Left lung (tissue), 10 donors: Measurements from ENCODE around the gene SEC24A. TPM values are rescaled to one million over a fixed set of nuclear protein-coding genes. Genes with fewer than 3 reads are reported as not detected.
"Not testable (repeated sequence)": the region's sequence is repeated elsewhere in the genome, so short reads cannot be mapped to it uniquely, and the experiment has no call there.

Experiments used
- ATAC-seq: fragments of 200-7000 bp; cut with Tn5 transposase; one replicate; pipeline ENCODE4 v1.9.1; 2020; ENCODE audit warnings: moderate library complexity
- DNase-seq, 4 donors: peaks; one replicate each; pipeline ENCODE4 v3.0.0-alpha.2; 2013 to 2020
- H3K27ac ChIP-seq, 2 donors: fragments of 200-600 bp; sonication (generic) in 1 of 2; one replicate each; pipeline versions ENCODE4 v1.5.0 to v1.8.0; 2020 to 2021
- H3K27me3 ChIP-seq, 2 donors: fragments of 200-600 bp; sonication (generic) in 1 of 2; one replicate each; pipeline versions ENCODE4 v1.5.0 to v1.8.0; 2020 to 2021
- H3K36me3 ChIP-seq, 2 donors: fragments of 200-600 bp; sonication (generic) in 1 of 2; one replicate each; pipeline versions ENCODE4 v1.5.0 to v1.8.0; 2020 to 2021
- H3K4me1 ChIP-seq, 2 donors: fragments of 200-600 bp; one replicate each; pipeline ENCODE4 v1.8.0; 2021
- H3K4me3 ChIP-seq, 2 donors: fragments of 200-600 bp; sonication (generic) in 1 of 2; one replicate each; pipeline versions ENCODE4 v1.5.0 to v1.8.0; 2020 to 2021; ENCODE audit warnings: mild to moderate bottlenecking in 1 of 2
- H3K9me3 ChIP-seq, 2 donors: fragments of 200-600 bp; sonication (generic) in 1 of 2; one replicate each; pipeline versions ENCODE4 v1.5.0 to v1.8.0; 2020 to 2021
- CTCF ChIP-seq, 2 donors: fragments of 200-600 bp; sonication (generic) in 1 of 2; IDR thresholded peaks; one replicate each; pipeline versions ENCODE4 v1.5.0 to v1.8.0; 2021; ENCODE audit warnings: antibody characterized with exemption in 2 of 2
- intact Hi-C, 2 donors: fragments of 100-400 bp; cut with DNase I; formaldehyde crosslinking; loops; one replicate each; pipeline versions ENCODE4 v1.11.2 to v1.14.2; 2022
- polyA plus RNA-seq, 6 donors: library from polyadenylated mRNA; unstranded; fragments of 120-200 nt; gene quantifications; one replicate each; pipeline ENCODE4 v1.2.1, GENCODE V29; 2013; ENCODE audit not compliant: insufficient read length in 6 of 6
- total RNA-seq, 2 donors: library from RNA; stranded (reverse); fragmentation: NEBNext Ultra II Directional; extraction: Animal tissue kit (Norgen Biotek cat#: 25700); gene quantifications; one replicate each; pipeline ENCODE4 v1.2.1, GENCODE V29; 2021
- donor health status: DM: no; HTN: yes; CAD: no.
- donor health status: DM: no; HTN: no; CAD: no.

SEC24A gene
- total and polyA plus RNA-seq, 8 donors = 17.5 to 26.9 (median 22.2) TPM

GRCh38 chr5:134664448-134664847, 15.9 kb downstream of the SEC24A start:
- no peaks in the 10 kb centered on the region for H3K4me1 ChIP-seq
- no peak overlapping the region for H3K27ac ChIP-seq
- intact Hi-C loops = no loop called here
- H3K36me3 ChIP-seq = peaks cover 0 to 84% of the 10 kb centered on the region in 2 donors
- no peak overlapping the region for H3K4me3 ChIP-seq
- H3K27me3 ChIP-seq = no peaks in the 10 kb centered on the region
- no peaks in the 10 kb centered on the region for H3K9me3 ChIP-seq
- no peak for TF ChIP-seq CTCF (IDR thresholded peaks at IDR 0.05)
- ATAC-seq = no peak
- DNase-seq = no peak

GRCh38 chr5:134673546-134673945, 25.0 kb downstream of the SEC24A start:
- ATAC-seq, H3K4me1 ChIP-seq, intact Hi-C loops, H3K27ac ChIP-seq, H3K4me3 ChIP-seq, H3K27me3 ChIP-seq, DNase-seq, H3K9me3 ChIP-seq: not testable (repeated sequence)
- peaks cover 0 to 100% of the 10 kb centered on the region in 2 donors for H3K36me3 ChIP-seq

DNA sequence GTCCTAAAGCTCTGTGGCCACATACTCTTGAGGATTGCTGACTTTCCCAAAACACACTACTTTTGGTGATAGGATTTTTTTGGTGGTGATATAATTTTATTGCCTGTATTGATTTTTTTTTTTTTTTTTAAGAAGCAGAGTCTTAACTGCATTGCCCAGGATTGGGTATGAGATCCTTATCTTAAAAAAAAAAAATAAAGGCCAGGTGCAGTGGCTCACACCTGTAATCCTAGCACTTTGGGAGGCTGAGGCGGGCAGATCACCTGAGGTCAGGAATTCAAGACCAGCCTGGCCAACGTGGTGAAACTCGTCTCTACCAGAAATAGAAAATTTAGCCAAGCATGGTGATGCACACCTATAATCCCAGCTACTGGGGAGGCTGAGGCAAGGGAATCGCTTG, 28.8 kb downstream of the SEC24A start:
- intact Hi-C loops, H3K27ac ChIP-seq, DNase-seq, H3K4me1 ChIP-seq, H3K4me3 ChIP-seq, H3K9me3 ChIP-seq, ATAC-seq, H3K27me3 ChIP-seq: not testable (repeated sequence)
- H3K36me3 ChIP-seq = peaks cover 2 to 100% of the 10 kb centered on the region in 2 donors

GRCh38 chr5:134690144-134690543, 41.6 kb downstream of the SEC24A start:
- intact Hi-C loops, ATAC-seq, DNase-seq, H3K4me3 ChIP-seq, H3K4me1 ChIP-seq, H3K9me3 ChIP-seq, H3K27ac ChIP-seq, H3K27me3 ChIP-seq: not testable (repeated sequence)
- H3K36me3 ChIP-seq = peaks cover 0 to 99% of the 10 kb centered on the region in 2 donors

GRCh38 chr5:134692722-134693121, 44.1 kb downstream of the SEC24A start:
- Histone ChIP-seq H3K9me3 (no peaks in the 10 kb centered on the region), H3K4me3 (no peak overlapping the region), H3K27me3 (no peaks in the 10 kb centered on the region), H3K4me1 (no peaks in the 10 kb centered on the region), H3K27ac (no peak overlapping the region), H3K36me3 (peaks cover 0 to 100% of the 10 kb centered on the region in 2 donors)
- TF ChIP-seq CTCF (IDR thresholded peaks at IDR 0.05) = no peak
- DNase-seq = no peak
- ATAC-seq = no peak
- intact Hi-C loops = no loop called here

DNA sequence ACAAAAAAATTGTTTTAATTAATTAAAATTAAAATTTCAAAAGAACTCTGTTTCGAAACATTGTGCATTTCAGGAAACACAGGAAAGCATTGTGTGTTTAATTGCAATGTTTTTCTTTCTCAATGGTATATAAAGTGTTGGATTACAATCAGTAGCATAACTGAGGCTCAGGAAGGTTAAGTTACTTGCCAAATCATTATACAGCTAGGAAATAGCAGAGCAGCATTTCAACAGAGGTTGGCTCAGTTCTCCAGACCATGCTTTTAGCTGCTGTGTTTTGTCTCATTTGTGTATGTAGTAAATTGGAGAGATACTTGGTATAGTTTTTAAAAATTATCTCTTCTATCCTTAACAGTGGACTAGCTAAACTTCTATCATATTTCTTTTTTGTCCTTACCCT, 59.7 kb downstream of the SEC24A start:
- DNase-seq (no peak), ATAC-seq (no peak)
- no peaks in the 10 kb centered on the region for H3K9me3 ChIP-seq
- no peak for TF ChIP-seq CTCF (IDR thresholded peaks at IDR 0.05)
- H3K27me3 ChIP-seq = no peaks in the 10 kb centered on the region
- intact Hi-C loops = no loop called here
- peaks cover 0 to 99% of the 10 kb centered on the region in 2 donors for H3K36me3 ChIP-seq
- no peak overlapping the region for H3K27ac ChIP-seq
- no peak overlapping the region for H3K4me3 ChIP-seq
- H3K4me1 ChIP-seq = no peaks in the 10 kb centered on the region

DNA sequence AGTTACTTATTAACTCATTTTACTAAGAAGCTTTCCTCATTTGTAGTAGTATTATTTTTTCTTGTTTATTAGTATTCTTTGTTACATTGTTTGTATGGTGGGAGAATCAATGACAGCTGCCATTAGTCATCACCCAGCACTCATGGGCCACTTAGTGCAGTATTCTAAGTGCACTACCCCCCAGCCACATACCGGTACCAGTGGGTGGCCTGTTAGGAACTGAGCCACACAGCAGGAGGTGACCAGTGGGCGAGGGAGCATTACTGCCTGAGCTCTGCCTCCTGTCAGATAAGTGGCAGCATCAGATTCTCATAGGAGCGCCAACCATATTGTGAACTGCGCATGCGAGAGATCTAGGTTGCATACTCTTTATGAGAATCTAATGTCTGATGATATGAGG, 65.5 kb downstream of the SEC24A start:
- TF ChIP-seq CTCF (IDR thresholded peaks at IDR 0.05) = no peak
- Histone ChIP-seq H3K4me1 (no peaks in the 10 kb centered on the region), H3K4me3 (no peak overlapping the region), H3K9me3 (no peaks in the 10 kb centered on the region), H3K27ac (no peak overlapping the region), H3K36me3 (peaks cover 0 to 99% of the 10 kb centered on the region in 2 donors), H3K27me3 (no peaks in the 10 kb centered on the region)
- ATAC-seq (no peak), DNase-seq (no peak)
- intact Hi-C loops = no loop called here
